ENCODE data around the gene PIEZO1.
"Not testable (repeated sequence)": the region's sequence is repeated elsewhere in the genome, so short reads cannot be mapped to it uniquely, and the experiment has no call there.

Gene PIEZO1

GRCh38 chr16:88803264-88803987 is 18.4 kb upstream of the PIEZO1 start, which contains the start of gene CDT1:
CDT1 (plus strand) TSS chr16:88803789; CDS start chr16:88803832, 43 bp downstream.
- no peak for FAIRE-seq

DNA sequence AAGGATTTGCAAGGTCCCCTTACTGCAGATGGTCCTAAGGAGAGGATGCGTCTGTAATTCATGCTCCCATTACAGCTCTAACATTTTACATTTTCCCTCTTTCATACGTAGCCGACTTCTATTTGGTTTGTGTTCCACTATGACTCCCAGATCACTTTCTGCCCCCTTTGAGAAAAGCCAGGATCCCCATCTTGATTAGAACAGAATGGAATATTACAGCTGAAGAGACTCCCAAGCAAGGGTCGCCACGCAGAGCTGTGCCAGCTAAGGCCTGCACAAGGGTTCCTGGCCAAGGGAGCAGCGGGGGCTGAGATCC is 15.2 kb upstream of the PIEZO1 start:
- no peak for FAIRE-seq

DNA sequence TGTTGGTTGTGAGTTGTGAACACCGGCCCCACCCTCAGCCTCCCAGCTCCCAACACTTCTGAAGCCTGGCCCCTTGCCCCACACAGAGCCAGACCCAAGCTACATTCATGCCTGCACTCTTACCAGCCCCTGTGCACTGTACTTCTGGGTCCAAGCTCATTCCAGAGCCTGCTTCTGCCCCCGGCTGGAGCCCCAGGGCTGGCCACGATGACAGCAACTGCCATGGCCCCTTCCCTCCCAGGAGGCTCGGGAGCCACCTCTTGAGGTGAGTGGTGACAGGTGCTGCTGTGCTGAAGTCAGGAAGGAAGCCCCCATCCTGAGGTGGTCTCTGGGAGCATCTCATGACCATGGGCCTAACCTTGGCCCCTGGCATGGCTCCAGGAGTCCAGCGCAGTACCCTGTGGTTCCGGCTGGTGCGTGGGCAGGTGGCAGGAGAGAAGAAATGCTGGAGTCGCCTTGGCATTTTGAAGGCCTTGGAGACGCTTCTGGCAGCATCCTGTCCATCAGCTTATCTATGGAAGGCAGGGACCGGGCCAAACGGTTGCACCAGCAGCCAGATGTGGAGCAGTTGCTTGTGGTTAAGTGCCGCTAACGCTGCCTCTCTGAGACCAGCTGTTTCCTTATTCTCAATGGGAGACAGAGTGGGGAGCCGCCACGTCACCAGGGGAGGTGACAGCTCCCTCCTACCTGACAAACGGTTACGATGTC is 14.7 kb upstream of the PIEZO1 start:
- no peak for FAIRE-seq

- no peak for FAIRE-seq
These were observed 13.9 kb upstream of the PIEZO1 start for GRCh38 chr16:88798772-88799455.

- no peak for FAIRE-seq
These were observed 13.1 kb upstream of the PIEZO1 start for GRCh38 chr16:88798073-88798472.

DNA sequence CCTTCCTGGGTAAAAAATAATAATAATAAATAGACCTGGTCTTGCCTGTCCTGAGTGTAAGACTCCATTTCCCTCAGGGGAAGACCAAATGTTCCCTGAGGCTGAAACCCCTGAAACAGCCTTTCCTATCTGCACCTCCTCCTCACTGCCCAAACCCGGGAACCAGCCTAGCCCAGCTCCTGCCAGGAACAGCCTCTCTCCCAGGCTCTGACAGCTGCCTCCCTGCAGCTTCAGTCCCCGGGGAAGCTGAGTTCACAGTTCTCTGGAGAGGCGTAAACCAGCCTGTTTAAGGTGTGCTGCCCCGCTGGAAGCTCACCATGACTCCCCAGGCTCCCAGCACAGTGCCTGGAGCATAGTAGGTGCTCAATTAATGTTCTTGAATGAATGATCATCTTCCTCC is 11.3 kb upstream of the PIEZO1 start:
- FAIRE-seq = no peak

DNA sequence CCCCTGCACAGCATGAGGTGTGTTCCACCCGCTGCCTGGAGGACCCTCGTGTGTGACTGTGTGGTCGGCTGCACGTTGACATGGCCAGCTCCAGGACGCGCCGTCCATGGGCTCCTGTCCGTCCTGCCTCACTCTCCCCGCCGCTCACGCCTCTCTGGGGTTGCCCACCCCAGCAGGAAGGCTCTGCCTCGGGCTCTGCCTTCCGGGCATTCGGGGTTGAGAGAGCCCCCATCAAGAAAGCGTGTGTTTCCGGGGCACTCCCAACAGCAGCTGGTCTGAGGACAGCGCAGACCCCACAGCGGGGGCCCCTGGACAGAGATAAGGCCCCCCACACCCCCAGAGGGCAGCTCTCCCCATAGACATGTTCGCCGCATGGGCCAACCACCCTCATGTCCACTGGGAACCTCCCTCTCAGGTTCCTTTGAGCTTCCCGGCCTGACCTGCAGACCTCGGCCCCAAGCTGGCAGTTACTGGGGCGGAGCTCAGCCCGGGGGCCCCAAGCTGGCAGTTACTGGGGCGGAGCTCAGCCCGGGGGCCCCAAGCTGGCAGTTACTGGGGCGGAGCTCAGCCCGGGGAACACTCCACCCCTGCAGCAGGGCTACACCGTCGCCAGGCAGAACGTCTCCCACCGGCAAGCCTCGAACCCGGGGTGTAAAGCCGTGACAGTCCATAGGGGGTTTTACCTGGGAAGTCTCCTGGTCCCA is 8.4 kb upstream of the PIEZO1 start:
- no peak for FAIRE-seq

DNA sequence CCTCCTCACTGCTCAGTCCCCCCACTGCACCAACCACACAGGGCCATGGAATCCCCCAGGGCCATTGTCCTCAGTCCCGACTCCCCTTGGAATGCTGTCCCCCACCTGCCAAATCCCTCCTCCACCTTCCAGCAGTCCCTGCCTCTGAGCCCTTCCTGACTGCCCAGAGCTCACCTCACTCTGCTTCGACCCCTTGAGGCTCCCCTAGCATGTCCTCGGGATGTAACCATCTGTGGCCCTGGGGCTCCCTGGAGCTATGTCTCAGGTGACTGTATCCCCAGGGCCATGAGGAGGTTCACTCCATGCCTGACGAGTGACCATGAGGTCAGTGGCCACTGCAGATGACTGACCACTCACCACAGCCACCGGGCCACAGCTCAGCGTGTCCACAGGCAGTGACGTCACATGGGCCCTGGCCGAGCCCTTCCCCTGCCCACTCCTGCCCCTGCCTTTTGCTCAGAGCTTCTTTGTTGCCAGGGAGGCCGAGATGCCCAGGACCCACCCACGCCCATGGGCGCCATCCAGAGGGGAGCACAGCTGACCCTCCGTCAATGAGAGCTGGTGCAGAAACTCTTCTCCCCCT is 7.7 kb upstream of the PIEZO1 start:
- FAIRE-seq = no peak

- FAIRE-seq = no peak
These were observed 7.1 kb upstream of the PIEZO1 start for GRCh38 chr16:88792078-88792550.

DNA sequence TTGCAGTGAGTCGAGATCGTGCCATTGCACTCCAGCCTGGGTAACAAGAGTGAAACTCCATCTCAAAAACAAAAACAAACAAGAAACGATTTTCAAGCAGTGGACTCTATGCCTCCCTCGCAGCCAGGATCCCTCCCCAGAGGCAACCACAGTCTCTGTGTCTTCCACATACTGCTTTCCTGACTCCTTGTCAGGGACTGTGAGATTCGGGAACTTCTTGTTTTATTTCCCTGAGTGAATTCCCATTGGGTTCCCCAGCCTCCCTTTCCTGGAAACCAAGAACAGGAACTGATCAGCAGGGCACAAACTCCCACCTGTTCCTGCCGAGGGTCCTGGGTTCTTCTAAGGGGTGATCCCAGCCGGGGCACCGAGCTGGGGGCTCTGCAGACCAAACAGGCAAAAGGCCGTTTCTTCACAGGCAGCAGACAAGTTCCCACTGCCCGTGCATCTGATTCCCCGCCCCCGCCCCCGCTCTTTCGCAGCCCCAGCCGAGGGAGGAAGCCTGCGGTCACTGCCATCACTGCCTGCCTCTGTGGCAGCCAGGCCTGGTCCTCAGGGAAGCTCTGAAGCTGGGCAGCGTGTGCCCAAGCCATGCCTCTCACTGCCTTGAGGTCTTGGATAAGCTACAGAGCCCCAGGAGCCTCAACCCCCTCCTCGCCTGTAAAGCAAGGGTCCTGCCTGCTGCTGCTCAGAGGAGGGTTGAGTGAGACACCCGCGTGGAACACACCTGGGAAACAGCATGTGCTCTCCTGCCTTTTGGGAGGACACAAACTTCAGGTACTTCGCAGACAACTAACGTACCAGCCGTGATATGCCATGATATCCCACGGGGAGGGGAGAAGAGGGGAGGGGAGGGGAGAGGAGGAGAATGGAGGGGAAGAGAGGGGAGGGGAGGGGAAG is 5.5 kb upstream of the PIEZO1 start:
- no peak for FAIRE-seq

DNA sequence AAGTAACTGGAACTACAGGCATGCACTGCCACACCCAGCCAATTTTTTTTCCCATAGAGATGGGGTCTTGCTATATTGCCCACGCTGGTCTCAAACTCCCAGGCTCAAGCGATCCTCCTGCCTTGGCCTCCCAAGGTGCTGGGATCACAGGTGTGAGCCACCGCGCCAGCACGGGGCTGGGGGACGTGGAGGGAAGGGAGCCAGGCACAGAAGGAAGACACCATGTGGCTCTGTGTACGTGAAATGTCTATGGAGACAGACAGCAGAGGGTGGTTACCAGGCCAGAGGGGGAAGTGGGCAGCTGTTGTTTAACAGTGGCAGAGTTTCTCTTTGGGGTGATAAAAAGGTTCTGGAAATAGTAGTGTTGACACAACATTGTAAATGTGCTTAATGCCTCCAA is 4.6 kb upstream of the PIEZO1 start:
- FAIRE-seq = no peak

DNA sequence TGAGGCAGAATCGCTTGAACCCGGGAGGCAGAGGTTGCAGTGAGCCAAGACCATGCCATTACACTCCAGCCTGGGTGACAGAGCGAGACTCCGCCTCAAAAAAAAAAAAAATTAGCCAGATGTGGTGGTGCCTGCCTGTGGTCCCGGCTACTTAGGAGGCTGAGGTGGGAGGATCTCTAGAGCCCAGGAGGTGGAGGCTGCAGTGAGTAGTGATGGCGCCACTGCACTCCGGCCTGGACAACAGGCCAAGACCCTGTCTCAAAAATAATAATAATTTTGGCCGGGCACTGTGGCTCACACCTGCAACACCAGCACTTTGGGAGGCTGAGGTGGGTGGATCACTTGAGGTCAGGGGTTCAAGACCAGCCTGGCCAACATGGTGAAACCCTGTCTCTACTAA is 3.7 kb upstream of the PIEZO1 start:
- not testable (repeated sequence) for FAIRE-seq

GRCh38 chr16:88787579-88788314 is 2.7 kb upstream of the PIEZO1 start:
- no peak for FAIRE-seq

DNA sequence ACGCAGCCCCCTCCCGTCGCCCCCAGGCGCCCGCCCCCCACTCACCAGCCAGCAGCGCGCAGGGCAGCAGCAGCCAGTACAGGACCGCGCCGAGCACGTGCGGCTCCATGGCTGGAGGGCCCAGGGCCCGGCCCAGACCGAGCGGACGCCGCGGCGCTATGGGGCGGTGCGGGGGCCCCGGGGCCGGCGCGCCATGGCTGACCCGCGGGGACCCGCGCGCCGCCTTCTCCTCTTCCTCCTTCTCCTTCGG is 239 bp downstream of the PIEZO1 start:
- no peak for FAIRE-seq

DNA sequence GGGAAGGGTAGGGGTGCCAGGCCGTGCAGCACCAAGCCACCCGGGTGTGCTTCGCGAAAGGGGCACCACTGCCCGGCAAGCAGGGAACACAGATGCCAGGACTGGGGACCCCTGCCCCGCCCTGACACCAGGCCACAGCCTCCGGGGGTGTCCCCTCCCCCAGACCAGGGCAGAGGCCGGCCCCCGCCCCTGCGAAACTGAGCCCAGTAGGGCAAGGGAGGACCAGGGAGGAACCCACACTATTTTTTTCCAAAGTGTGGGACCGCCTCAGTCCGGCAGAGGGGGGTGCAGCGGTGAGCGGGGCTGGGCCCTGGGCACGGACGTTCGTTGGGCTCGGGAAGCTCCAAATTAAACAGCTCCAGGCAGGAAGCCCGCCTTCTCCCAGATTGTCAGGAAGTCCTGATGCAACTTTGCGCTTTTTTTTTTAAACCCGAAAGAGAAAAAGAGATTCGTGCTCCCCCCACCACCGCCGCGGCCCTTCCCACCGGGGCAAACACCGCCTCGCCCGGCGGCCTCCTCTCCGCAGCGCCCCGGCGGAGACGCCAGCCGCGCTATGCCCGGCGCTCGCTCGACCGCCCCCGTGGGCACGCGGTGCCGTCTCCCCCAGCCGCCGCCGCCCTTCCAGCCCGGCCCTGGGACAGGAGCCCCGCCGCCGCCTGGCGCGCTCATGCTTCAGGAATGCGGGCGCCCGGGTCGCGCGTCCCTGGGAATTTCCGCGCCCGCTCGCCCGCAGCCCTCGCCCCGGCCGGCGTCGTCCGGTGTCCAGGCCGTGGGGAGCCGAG is 755 bp downstream of the PIEZO1 start:
- FAIRE-seq = no peak

GRCh38 chr16:88783391-88784073 is 1.5 kb downstream of the PIEZO1 start:
- no peak for FAIRE-seq

DNA sequence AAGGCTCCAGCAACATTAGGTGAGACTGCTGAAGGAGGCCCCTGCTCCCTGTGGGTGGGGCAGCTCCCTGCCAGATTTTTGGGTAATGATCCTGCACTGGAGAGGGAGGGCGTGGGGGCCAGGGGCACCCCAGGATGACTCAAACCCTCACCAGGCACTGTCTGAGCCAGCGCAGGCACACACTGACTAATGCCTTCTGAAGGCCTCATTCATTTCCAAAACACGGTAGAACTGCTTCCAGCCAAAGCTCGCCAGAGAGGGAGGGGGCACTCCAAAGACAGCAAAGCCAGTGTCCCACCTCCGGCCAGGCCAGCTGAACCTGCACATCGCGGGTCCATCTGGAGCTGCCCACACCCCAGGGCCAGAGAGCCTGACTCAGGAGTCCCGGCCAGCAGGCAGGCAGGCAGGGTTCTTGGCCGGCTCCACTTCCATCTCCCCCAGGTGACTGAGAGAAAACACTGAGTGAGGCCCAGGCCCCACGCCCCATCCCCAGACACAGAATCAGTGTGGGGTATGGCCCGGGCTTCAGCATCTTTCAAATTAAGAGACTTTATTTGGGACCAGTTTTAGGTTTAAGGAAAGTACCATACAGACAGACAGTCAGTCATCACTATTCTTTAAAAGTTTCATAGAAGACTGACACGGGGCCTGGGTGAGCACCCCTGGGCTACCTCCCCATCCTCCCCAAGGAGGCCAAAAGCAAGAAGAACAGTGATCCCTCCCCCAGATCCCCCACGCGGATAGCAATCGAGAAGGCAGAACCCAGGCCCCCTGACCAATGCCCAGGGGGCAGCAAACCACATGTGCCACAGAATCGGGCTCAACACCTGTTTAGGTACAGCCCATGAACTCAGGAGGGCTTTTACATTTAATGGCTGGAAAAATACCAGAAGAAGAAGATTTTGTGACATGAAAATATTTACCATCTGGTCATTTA is 2.3 kb downstream of the PIEZO1 start:
- FAIRE-seq = no peak

GRCh38 chr16:88781140-88782077 is 3.6 kb downstream of the PIEZO1 start:
- no peak for FAIRE-seq

Measured in G401.6 (cell line).